GM19193 (cell line): Measurements from ENCODE around the gene SMC3.

Source experiments
- POLR2A ChIP-seq: IDR thresholded peaks from 4 replicates; pipeline ENCODE4 v1.6.1; 2011; ENCODE audit not compliant: insufficient read depth, insufficient read length; ENCODE audit errors: extremely low read depth

SMC3 gene

DNA sequence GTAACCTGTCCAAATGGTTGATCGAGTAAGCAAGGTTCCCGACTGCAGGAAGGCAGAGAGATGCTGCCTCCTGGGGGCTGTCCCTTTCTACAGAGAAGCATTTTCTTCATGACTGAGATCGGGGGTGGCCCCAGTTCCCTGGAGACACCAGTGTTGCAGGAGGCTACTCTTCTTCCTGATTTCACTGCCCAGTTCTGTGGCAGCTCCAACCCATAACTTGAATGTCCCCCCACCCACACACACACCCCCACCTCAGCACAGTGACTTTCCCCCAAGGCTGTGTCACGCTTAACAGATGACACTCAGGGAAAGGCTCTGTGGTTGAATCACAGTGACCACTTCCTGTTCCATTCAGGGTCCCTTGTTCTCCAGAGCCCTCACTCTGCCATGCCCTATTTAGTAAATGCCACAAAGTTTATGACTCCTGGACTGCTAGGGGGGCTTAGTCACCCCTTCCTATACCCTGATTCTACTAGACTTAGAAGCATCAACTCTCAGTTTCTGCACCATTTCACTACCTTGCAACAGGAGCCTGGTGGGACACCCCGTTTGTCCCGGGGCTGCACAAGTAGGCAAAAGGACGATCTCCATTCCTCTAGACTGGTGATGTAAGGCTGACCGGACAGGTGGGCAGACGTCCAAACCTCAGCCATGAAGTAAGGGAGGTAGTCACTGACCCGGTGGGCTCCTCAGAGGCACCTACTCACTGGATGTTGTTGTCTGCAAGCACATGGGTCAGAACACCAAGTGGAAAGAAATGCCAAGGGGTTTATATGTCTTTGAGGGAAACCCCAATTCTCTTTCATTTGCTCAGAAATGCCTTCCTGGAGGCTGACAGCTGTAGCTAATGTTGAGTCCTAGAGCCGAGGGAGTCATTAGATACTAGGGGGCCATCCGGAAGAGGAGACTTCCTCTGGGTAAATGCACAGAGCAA is 31.3 kb upstream of the SMC3 start:
- TF ChIP-seq POLR2A, result no peak

DNA sequence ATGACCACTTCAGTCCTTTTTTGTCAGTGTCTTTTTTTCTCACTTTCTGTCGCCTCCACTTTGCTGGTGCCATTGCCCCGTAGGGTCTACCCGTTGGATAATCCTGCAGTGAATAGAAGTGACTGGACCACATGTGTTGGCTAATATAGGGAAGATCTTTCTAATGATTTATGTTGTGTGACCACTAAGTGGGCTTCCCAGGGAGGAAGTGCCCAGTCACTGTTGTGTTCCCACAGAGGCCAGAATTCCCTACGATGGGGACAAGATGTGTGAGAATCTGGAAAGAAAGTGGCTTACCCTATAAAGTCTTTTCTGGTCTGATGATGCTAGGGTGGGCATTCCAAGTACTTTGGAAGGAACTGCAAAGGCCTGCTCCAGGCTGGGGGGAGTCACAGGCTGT is 28.4 kb upstream of the SMC3 start:
- no peak for TF ChIP-seq POLR2A

DNA sequence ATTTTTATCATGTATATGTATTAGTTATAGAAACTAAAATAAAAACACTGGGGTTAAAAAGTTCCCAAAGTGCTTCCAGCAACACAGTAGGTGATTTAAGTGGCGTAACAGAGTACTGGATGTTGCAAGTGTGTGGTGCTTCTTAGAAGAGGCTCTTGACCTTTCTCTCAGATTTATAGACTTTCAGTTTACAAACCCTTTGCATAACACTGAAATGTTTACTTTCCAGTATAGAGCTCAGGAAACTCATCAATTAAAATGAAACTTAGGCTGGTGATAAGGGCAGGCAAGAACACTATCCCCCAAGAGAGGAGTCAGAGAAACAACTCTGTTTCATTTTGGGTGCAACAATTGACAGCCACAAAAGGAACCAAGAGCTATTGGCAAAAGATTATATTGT is 27.5 kb upstream of the SMC3 start:
- TF ChIP-seq POLR2A, result no peak

DNA sequence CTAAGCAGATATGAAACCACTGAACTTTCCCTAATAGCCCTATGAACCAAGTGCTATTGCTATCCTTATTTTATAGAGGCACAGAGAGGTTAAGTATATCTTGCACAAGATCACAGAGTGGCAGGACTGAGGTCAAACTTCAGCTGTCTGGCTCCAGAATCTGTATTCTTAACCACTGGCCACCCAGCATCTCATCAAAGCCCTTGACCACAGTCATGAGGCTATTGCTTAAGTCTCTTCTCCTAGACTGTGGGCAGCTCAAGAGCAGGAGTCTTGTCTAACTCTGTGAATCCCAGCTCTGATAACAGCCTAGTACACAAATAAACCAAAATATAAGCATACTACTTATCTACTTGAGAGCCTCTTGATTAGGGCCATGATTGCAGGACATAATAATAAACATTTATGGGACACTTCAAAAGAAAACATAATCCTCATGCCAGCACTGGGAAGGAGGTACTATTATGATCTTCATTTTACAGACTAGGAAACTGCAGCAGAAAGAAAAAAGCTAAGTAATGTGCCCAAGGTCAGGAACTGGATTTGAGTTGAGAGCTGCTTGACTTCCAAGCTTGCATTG is 22.4 kb upstream of the SMC3 start:
- TF ChIP-seq POLR2A, result no peak

DNA sequence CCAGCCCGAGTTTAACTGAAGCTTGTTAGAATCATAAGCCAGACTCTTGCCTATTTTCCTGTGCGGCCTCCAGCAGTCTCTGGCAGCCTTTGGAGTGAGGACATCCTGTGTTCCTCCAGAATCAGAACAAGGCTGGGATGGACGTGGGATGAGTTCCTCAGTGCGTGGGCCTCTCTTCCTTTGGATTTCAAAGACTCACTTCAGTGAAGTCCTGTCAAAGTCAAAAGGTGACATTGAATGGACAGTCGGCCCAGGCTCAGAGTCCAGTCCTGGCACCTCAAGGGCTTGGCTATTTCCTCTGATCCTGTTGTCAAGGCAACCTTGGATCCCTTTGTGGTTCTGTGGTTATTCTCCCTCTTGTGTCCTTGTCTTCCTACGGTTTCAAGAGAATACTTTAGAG is 21.4 kb upstream of the SMC3 start:
- no peak for TF ChIP-seq POLR2A

DNA sequence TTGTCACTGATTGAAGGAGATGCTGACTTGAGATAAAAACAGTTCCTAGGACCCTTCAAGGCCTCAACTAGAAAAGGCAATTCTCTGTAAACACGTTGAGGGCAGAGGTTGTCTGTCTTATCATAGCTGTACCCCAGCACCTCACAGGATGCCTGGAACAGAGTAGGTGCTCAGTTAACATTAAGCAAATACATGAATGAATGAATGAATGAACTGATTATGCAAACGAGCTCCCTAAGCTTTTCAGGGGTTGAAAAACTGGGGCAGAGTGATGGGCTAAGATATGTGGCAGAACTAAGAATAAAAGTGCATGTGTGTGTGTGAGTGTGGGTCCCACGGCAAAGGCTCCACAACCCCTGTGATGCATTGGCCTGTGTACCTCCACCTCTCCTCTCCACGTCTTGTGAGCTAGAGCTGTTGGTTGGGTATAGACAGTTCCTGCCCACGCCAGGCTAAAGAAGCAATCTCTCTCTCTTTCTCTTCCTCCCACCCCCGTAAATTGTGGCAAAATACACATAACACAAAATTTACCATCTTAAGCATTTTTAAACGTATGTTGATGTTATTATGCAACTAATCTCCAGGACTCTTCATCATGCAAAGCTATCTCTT is 20.9 kb upstream of the SMC3 start:
- TF ChIP-seq POLR2A, result no peak

DNA sequence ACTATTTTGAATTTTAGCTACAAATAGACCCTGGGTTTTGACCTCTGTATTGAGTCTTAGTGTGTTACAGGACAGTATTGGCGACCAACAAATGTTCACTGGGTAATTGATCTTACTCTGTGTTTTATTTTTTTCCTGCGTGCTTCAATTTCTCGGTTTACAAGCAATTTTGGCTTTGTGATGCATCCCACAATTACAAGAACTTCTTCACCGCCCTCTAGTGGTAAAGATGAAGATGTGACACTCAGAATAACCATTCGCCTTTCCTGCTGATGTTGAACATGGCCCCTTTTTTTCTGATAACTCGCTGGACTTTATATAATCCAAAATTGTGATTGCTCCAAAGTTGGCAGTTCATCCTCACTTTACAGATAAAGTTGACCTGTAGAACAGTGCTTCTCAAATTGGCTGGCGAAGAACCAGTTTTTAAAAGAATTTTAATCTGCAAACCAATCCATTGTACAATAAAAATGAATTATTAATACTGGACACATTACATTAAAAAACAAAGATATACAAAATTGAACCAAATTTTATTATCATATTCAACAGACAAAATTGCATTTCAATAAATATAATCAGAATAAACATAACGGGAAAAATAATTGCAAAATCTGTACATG is 20.2 kb upstream of the SMC3 start:
- TF ChIP-seq POLR2A, result no peak

DNA sequence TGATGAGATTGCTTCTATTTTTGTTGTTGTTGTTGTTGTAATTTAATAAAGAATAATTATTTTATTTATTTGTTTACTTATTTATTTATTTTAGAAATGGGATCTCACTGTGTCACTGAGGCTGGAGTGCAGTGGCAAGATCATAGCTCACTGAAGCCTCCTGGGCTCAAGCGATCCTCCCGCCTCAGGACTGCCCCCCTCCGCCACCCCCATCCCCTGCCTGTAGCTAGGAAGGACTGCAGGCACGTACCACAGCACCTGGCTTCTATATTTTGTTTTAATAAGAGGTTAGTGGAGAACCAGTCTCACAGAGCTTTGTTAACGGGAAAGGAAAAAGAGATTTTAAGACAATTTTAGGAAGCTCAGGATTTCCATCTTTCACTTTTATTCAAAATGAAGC is 19.5 kb upstream of the SMC3 start:
- no peak for TF ChIP-seq POLR2A

DNA sequence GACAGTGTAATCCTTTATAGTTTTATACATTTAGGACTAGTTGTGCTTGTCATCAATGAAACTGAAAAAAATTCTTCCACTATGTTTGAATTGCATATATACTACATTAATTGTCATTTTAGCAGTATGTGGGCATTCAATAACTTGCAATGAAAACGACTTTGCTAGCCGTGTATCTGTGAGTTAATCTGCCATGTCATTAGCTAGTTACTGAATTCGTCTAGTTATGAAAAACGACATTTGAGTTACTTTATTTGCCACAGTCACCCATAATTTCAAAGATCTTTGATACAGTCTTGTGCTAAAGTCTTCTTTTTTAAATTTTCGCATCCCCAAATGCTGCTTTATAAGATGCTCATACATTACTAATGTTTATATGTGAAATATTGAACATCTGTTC is 18.3 kb upstream of the SMC3 start:
- TF ChIP-seq POLR2A, result no peak

DNA sequence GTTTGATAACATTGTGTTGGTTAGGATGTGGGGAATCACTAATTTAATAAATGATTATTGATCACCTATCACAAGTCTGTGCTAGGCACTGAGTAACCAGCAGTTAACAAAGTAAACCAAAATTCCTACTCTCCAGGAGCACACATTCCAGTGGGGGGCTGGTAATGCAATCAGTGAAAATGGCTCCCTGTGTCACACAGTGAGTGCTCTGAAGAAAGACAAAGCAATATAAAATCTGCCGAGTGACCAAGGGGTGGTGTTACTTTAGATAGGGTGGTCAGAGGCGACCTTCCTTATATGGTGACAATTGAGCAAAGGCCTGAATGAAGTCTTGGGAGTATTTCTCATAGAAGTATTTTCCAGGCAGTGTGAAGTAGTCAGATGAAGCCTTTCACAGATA is 13.6 kb upstream of the SMC3 start:
- no peak for TF ChIP-seq POLR2A

DNA sequence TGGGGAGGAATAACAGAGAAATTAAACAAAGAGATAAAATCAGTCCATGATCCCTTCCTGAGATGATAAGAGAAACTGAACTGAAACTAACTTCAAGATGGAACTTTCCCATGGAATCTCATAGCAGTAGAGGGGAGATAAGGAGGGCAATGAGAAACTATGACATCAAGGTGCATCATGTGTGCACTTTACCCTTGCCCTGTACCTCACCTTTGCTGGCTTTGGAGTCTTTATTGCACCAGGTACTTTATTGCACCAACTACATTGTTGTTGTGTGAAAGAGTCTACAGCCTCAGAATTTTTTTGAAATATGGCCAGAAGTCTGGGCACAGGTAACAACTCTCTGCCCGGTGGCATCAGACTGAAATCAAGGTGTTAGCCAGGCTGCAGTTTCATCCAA is 11.2 kb upstream of the SMC3 start:
- TF ChIP-seq POLR2A, result no peak

DNA sequence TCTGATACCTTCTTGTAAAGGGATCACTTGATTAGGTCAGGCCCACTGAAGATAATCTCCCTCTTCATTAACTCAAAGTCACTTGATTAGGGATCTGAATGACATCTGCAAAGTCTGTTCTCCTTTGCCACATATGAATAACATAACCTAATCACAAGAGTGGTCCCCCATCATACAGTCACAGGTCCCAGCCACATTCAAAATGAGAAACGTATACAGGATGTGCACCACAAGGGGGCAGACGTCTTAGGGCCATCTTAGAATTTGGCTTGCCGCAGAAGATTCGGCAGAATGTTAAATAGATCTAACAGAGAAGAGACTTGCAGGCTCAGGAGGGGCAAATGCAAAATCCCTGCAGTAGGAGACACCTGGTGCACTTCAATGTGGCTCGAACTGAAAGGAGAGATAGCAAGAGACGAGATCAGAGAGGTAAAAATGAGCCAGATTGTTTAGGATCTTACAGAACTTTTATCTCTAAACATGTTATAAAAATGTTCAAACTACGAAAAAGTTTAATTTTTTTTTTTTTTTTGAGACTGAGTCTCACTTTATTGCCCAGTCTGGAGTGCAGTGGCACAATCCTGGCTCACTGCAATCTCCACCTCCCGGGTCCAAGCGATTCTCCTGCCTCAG is 10.4 kb upstream of the SMC3 start:
- TF ChIP-seq POLR2A, result no peak

DNA sequence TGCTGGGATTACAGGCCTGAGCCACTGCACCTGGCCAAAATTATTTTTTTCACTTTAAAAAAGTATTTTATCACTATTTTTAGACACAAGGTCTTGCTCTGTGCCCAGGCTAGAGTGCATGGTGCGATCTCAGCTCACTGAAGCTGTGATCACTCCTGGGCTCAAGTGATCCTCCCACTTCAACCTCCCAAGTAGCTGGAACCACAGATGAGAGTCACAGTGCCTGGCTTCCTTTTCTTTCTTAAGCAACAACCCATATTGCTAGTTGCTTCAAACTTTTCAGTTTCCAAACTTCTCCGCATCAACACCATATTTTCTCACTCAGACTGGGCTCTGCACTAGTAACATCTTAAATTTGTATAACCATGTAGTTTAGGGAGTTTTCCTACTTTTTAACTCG is 9.5 kb upstream of the SMC3 start:
- TF ChIP-seq POLR2A, result no peak

DNA sequence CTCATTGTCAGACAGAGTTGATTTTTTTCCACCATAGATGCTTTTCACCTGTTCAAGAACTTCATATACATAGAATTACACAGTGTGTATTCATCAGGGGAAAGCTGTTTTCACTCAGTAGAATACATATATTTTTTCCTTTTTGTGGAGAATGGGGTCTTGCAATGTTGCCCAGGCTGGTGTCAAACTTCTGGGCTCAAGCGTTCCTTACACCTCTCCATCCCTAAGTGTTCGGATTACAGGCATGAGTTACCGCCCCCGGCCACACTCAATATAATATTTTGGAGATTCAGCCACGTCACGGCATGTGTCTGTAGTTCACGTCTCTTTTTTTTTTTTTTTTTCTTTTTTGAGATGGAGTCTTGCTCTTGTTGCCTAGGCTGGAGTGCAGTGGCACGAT is 7.5 kb upstream of the SMC3 start:
- no peak for TF ChIP-seq POLR2A

DNA sequence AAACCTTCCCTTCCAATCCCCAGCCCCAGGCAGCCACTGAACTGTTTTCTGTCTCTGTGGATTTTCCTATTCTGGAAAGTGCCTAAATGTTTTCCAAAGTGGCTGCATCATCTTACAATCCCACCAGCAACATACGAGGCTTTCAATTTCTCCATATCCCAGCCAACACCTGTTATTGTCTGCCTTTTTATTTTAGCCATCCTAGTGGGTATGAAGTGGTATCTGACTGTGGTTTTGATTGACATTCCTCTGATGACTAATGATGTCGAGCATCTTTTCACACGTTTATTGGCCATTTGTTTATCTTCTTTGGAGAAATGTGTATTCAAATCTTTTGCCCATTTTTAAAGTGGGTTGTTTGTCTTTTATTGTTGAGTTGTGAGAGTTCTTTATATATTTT is 6.2 kb upstream of the SMC3 start:
- TF ChIP-seq POLR2A, result no peak
